IgD-negative memory B cell (primary cell): ENCODE measurements around the gene CLIP1. TPM values are rescaled to one million over a fixed set of nuclear protein-coding genes. Genes with fewer than 3 reads are reported as not detected.

ENCODE experiments used
- H3K27ac Mint-ChIP-seq, 3 donors: one replicate each; pipeline ENCODE4 v1.8.0; 2020 to 2022; ENCODE audit warnings: mild to moderate bottlenecking in 3 of 3, mixed read lengths in 3 of 3, moderate library complexity in 1 of 3
- H3K27me3 Mint-ChIP-seq: one replicate; pipeline ENCODE4 v1.8.0; 2021; ENCODE audit warnings: mixed read lengths
- H3K36me3 Mint-ChIP-seq: one replicate; pipeline ENCODE4 v1.8.0; 2020; ENCODE audit warnings: mild to moderate bottlenecking, mixed read lengths
- H3K4me1 Mint-ChIP-seq, 3 donors: one replicate each; pipeline ENCODE4 v1.8.0; 2020 to 2022; ENCODE audit warnings: mixed read lengths in 3 of 3, mild to moderate bottlenecking in 1 of 3
- H3K4me3 Mint-ChIP-seq, 4 donors: one replicate each; pipeline ENCODE4 v1.8.0; 2020 to 2022; ENCODE audit warnings: mild to moderate bottlenecking in 4 of 4, mixed read lengths in 4 of 4, moderate library complexity in 3 of 4
- H3K9me3 Mint-ChIP-seq, 3 donors: one replicate each; pipeline ENCODE4 v1.8.0; 2020 to 2021; ENCODE audit warnings: mixed read lengths in 3 of 3, mild to moderate bottlenecking in 1 of 3
- polyA plus RNA-seq: library from polyadenylated mRNA; unstranded; fragments of 300-500 nt; fragmentation: Illumina TruSeq; gene quantifications from one replicate; pipeline ENCODE4 v1.2.3, GENCODE V29; 2021

CLIP1 gene
- polyA plus RNA-seq, 1 donor from 2014 or later = 26.8 TPM

DNA sequence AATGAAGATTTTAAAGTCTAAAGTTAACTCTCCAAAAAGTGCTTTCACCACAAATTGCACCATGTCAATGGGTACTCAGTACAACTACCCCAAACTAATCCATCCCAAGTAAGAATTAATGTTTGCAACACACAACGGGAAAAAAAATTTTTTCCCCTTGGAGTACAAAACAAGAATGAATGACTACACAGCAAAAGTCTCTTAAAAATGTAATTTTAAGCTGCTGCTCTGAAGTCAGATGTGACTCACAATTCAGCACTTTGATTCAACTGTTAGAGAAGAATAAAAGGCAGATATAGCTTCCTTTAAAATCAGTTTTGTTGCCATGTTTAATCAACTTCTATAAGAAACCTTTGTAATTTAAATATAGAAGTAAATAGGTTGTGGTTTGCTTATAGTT is 113.7 kb downstream of the CLIP1 start:
- Mint-ChIP-seq H3K27ac (no peak overlapping the region), H3K4me3 (no peak overlapping the region), H3K36me3 (peaks cover 6% of the 10 kb centered on the region), H3K27me3 (no peaks in the 10 kb centered on the region), H3K4me1 (no peaks in the 10 kb centered on the region), H3K9me3 (no peaks in the 10 kb centered on the region)

DNA sequence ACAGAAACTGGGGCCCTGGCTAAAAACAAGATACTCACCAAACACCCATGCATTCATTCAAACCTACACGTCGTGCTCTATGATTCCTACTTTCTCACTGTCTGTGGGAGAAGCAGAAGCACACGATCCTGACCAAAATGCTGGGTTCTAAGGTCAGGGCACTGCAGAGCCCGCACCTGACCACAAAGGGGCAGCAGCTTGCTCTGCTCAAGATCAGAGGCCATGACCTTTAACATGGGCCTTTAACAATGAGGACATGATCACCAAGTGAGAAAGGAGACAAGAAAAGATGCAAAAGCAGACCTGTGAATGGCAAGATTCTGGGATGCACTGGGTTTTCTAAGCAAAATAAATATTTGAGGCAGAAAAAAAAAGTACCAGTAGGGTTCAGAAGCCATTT is 116.1 kb downstream of the CLIP1 start:
- H3K27me3 Mint-ChIP-seq = no peaks in the 10 kb centered on the region
- no peaks in the 10 kb centered on the region for H3K9me3 Mint-ChIP-seq
- H3K4me1 Mint-ChIP-seq = no peaks in the 10 kb centered on the region
- H3K4me3 Mint-ChIP-seq = no peak overlapping the region
- peaks cover 9% of the 10 kb centered on the region for H3K36me3 Mint-ChIP-seq
- H3K27ac Mint-ChIP-seq = no peak overlapping the region

DNA sequence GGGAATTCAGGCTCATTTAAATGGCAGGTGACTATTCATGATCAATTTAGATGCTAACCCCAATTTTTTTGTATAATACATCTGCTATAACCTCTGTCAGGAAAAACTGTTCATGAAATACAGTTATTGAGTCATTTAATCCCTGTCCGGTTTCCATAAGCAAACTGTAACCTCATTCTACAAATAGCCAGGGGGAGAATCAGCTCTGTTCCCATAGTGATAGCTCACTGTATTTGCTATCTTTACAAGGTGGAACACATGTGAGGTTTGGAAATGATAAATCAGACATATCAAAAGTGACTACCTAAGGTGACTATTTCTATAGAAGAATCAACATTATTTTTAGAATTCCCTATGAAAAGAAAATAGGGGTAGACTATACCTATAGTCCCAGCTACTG is 117.5 kb downstream of the CLIP1 start:
- no peaks in the 10 kb centered on the region for H3K9me3 Mint-ChIP-seq
- no peak overlapping the region for H3K4me3 Mint-ChIP-seq
- peaks cover 14% of the 10 kb centered on the region for H3K36me3 Mint-ChIP-seq
- no peak overlapping the region for H3K27ac Mint-ChIP-seq
- H3K4me1 Mint-ChIP-seq = no peaks in the 10 kb centered on the region
- H3K27me3 Mint-ChIP-seq = no peaks in the 10 kb centered on the region

DNA sequence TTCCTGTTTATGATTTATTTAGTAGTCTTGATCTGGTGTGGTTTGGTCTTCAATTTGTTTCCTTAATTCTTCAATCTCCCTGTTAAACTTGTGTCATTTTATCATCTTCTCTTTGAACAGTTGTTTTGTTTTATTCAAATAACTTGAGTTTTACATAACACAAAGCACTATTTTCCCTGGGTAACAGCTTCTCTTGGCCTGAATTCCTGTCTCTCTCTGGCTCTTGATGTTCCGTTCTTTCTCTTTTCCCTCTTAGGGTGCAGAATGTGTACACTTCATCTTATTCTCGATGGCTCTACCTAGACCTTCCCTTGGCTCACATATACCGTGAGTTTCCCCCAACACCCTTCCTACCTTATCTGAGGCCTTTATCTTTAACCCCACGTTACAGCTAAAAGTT is 119.4 kb downstream of the CLIP1 start:
- Mint-ChIP-seq H3K36me3 (peaks cover 14% of the 10 kb centered on the region), H3K9me3 (no peaks in the 10 kb centered on the region), H3K4me3 (no peak overlapping the region), H3K4me1 (no peaks in the 10 kb centered on the region), H3K27me3 (no peaks in the 10 kb centered on the region), H3K27ac (no peak overlapping the region)

DNA sequence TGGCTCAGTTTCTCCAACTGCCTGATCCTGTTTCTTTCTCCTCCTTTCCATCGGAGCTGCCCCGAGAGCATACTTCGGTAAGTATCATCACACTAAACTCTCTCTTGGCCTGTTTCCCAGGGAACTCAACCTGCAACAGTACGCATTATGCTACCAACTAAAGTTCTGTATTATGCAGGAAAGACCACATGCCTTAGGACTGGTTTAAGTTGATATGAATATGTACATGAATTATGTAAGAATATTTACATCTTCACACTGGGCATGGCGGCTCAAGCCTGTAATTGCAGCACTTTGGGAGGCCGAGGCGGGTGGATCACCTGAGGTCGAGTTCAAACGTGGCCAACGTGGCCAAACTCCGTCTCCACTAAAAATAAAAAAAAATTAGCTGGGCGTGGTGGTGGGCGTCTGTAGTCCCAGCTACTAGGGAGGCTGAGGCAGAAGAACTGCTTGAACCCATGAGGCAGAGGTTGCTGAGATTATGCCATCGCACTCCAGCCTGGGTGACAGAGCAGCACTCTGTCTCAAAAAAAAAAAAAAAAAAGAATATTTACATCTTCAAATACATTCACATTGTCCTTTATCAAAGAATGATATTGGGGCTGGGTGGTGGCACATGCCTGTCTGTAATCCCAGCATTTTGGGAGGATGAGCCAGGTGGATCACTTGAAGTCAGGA is 124.3 kb downstream of the CLIP1 start:
- H3K4me1 Mint-ChIP-seq = no peaks in the 10 kb centered on the region
- H3K36me3 Mint-ChIP-seq = peaks cover 20% of the 10 kb centered on the region
- no peaks in the 10 kb centered on the region for H3K27me3 Mint-ChIP-seq
- no peaks in the 10 kb centered on the region for H3K9me3 Mint-ChIP-seq
- no peak overlapping the region for H3K4me3 Mint-ChIP-seq
- H3K27ac Mint-ChIP-seq = no peak overlapping the region

DNA sequence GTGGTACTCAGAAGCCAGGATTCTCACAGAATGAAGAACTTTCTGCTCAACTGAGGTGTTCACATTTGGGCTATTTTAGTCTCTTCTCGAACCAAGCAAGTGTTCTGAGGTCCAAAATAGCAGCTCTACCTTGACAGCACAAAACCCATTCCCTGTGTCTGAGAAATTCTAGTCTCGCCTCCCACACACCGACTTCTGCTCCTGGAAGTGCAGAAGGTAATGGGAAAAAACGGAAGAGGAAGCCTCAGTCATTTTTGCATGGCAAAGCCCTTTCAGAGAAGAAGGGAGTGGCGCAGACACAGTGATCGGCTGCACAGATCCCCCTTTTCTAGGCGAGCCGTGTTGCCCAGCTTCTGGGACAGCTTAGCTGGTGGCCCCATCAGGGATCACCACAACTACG is 125.0 kb downstream of the CLIP1 start:
- H3K27me3 Mint-ChIP-seq = no peaks in the 10 kb centered on the region
- H3K36me3 Mint-ChIP-seq = peaks cover 20% of the 10 kb centered on the region
- H3K27ac Mint-ChIP-seq = no peak overlapping the region
- H3K9me3 Mint-ChIP-seq = no peaks in the 10 kb centered on the region
- H3K4me1 Mint-ChIP-seq = peaks cover 0 to 1% (median 0%) of the 10 kb centered on the region in 3 donors
- H3K4me3 Mint-ChIP-seq = no peak overlapping the region

DNA sequence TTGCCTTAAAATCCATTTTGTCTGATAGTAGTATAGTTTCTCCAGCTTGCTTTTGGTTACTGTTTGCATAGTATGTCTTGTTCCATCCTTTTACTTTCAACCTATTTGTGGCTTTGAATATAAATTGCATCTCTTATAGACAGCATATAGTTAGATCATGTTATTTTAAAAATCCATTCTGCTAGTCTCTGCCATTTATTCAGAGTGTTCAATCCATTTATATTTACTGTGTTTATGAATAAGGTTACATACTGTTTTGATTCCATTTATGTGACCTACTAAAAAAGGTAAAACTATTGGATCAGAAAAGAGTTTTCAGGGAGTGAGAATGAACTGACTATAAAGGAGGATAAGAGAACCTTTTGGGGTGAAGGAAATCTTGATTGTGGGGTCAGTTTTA is 126.6 kb downstream of the CLIP1 start:
- H3K9me3 Mint-ChIP-seq = no peaks in the 10 kb centered on the region
- H3K36me3 Mint-ChIP-seq = peaks cover 20% of the 10 kb centered on the region
- no peaks in the 10 kb centered on the region for H3K27me3 Mint-ChIP-seq
- H3K27ac Mint-ChIP-seq = peak overlapping the region in 1 of 3 donors; percentile 15
- H3K4me1 Mint-ChIP-seq = peaks cover 0 to 1% (median 0%) of the 10 kb centered on the region in 3 donors
- no peak overlapping the region for H3K4me3 Mint-ChIP-seq

DNA sequence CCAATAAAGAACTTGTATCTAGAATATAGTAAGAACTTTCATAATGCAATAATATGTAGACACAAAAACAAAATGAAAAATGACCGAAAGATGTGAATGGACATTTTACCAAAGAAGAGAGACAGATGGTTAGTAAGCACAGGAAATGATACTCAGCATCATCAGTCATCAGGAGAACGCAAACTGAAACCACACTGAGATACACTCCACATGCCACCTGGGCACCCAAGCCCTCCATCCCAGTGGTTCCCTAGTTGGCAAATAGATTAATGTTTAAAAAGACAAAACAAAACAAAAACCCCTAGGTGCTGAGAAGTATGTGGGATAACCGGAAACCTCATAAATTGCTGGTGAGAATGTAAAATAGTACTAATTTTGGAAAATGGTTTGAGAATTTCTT is 129.4 kb downstream of the CLIP1 start:
- peak overlapping the region in 1 of 3 donors; percentile 23 for H3K27ac Mint-ChIP-seq
- no peak overlapping the region for H3K4me3 Mint-ChIP-seq
- no peaks in the 10 kb centered on the region for H3K27me3 Mint-ChIP-seq
- no peaks in the 10 kb centered on the region for H3K9me3 Mint-ChIP-seq
- peaks cover 0 to 1% (median 0%) of the 10 kb centered on the region in 3 donors for H3K4me1 Mint-ChIP-seq
- H3K36me3 Mint-ChIP-seq = peaks cover 18% of the 10 kb centered on the region

DNA sequence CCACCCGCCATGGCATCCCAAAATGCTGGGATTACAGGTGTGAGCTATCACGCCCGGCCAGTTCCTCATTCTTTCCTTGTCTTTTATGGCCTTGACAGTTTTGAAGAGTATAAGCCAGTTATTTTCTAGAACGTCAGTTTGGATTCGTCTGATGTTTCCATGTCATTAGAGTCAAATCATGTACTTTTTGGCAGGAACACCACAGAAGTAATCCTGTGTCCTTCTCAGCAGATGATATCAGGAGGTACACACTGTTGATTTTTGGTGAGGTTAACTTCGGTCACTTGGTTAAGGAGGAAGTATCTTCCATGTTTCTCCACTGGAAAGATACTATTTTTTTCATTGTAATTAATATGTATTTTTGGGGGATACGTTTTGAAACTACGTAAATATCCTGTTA is 131.0 kb downstream of the CLIP1 start:
- Mint-ChIP-seq H3K9me3 (no peaks in the 10 kb centered on the region), H3K27ac (no peak overlapping the region), H3K27me3 (no peaks in the 10 kb centered on the region), H3K4me3 (no peak overlapping the region), H3K36me3 (peaks cover 14% of the 10 kb centered on the region), H3K4me1 (peaks cover 0 to 1% (median 1%) of the 10 kb centered on the region in 3 donors)

DNA sequence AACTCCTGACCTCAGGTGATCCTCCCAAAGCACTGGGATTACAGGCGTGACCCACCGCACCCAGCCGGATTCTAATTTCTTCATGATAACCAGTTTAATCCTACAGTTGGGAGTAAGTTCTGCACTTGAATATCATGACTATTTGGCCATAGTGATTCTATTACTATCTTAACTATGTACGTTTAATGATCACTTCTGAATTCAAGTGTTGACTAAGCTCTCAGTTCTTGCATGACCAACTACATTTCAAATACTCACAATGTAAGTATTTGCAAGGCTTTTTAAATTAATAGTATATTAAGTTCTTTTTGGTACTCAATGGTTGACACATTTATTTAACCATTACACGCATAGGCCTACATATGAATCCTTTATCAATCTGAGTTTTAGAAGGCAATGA is 138.8 kb downstream of the CLIP1 start:
- Mint-ChIP-seq H3K4me3 (no peak overlapping the region), H3K36me3 (peaks cover 3% of the 10 kb centered on the region), H3K4me1 (peaks cover 0 to 1% (median 0%) of the 10 kb centered on the region in 3 donors), H3K27ac (no peak overlapping the region), H3K27me3 (no peaks in the 10 kb centered on the region), H3K9me3 (no peaks in the 10 kb centered on the region)

DNA sequence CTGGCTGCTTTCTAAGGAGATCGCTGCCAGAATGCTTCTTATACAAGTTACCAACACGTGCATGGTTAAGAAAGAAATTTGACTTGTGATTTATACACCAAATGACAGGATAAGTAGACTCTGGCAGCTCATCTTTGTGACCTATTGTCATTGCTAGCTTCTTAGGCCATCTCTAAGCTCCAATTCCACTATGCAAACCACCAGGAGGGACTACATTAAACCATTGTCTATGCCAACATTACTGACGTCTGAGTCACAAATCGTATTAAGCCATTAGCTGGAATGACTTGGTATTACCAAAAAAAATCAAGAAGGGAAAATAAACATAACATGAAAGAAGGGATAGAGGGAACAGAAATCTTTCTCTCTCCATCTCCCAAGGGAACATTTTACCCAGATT is 140.4 kb downstream of the CLIP1 start:
- Mint-ChIP-seq H3K27ac (no peak overlapping the region), H3K9me3 (no peaks in the 10 kb centered on the region), H3K4me1 (no peaks in the 10 kb centered on the region), H3K36me3 (peaks cover 4% of the 10 kb centered on the region), H3K4me3 (no peak overlapping the region), H3K27me3 (no peaks in the 10 kb centered on the region)

DNA sequence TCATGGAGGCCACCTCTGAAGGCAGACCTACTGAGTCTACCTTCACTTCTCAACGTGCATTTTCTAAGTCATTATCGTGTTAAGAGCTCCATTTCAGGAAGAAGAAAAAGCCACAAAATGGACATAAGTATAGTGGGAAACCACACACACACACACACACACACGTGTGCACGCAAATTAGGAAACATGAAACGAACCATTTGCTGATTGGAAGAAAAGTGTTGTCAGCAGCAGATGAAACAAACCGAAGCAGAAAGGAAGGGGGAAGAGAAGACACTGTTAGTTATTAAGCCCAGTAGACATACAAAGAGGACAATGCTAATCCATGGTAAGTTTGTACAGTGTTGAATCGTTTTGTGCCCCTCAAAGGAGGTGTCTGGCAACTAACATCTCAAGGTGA is 146.2 kb downstream of the CLIP1 start:
- H3K9me3 Mint-ChIP-seq = no peaks in the 10 kb centered on the region
- H3K27ac Mint-ChIP-seq = no peak overlapping the region
- no peak overlapping the region for H3K4me3 Mint-ChIP-seq
- H3K4me1 Mint-ChIP-seq = no peaks in the 10 kb centered on the region
- H3K27me3 Mint-ChIP-seq = no peaks in the 10 kb centered on the region
- peaks cover 6% of the 10 kb centered on the region for H3K36me3 Mint-ChIP-seq

DNA sequence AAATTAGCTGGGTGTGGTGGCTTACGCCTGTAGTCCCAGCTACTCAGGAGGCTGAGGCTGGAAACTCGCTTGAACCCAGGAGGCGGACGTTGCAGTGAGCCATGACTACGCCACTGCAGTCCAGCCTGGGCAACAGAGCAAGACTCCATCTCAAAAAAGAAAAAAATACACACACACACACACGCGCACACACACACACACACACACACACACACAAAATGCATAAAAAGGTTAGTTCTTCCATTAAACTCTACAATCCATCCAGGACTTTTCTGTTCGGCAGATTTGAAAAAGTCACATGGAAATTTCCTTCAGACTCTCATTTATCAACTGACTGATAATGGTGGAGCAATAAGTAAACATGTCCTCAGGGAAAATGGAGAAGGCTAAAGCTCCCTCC is 147.0 kb downstream of the CLIP1 start:
- Mint-ChIP-seq H3K4me3 (no peak overlapping the region), H3K36me3 (peaks cover 6% of the 10 kb centered on the region), H3K27me3 (no peaks in the 10 kb centered on the region), H3K9me3 (no peaks in the 10 kb centered on the region), H3K4me1 (no peaks in the 10 kb centered on the region), H3K27ac (peak overlapping the region in 1 of 3 donors; percentile 23)

DNA sequence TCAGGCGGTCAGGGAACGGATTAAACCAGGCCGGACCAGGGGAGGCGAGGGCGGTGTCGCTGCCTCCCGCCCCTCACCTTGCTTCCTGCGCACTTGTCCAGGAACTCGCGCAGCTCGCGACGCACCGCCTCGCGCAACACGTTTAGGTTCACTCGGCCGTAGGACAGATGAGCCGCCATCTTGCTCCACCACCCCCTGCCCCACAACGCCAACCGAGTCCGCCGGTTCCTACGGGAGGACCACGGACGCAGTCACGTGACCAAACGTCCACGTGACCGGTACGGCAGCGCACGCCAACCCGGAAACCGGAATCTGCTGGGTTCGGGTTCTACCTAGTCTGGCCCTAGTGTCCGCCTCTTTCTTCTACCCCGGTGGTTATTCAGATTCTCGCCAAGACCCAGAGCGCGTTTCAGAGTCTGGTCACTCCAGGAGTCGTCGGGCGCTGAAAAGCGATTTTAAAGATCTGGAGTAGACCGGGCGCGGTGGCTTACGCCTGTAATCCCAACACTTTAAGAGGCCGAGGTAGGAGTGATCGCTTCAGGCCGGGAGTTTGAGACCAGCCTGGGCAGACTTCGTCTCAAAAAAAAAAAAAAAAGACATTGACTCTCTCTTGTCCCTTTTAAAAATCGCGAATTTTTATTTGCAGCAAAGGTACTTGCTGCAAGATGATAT is 156.1 kb downstream of the CLIP1 start, which contains the start of gene VPS33A:
TSS of gene VPS33A (minus strand) at position 265 of the 672 bp plus-strand sequence. CDS start at position 179, 86 bp downstream.
- peaks cover 0 to 2% (median 0%) of the 10 kb centered on the region in 3 donors for H3K9me3 Mint-ChIP-seq
- peaks cover 16 to 19% (median 17%) of the 10 kb centered on the region in 3 donors for H3K4me1 Mint-ChIP-seq
- H3K4me3 Mint-ChIP-seq = peak within 1 kb of the TSS; percentile 91 to 99 (median 98)
- H3K36me3 Mint-ChIP-seq = no peaks in the 10 kb centered on the region
- peak within 1 kb of the TSS; percentile 94 to 100 (median 100) for H3K27ac Mint-ChIP-seq
- H3K27me3 Mint-ChIP-seq = peaks cover 2% of the 10 kb centered on the region

DNA sequence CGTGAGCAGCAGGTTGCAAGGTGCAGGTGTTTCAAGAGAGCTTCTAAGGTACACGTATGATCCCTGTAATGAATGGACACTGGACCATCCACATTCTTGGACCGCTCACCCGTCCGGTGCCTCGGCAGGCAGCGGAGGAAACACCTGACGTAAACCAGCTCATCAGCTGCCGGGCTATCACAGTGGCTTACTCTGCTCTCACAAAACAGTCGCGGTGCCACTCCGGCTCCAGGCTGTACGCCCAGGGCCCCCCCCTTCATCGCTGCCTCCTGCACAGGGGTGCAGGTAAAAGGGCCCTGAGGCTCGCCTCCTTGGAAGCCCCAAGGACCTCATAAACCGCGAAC is 156.6 kb downstream of the CLIP1 start:
- Mint-ChIP-seq H3K36me3 (peaks cover 2% of the 10 kb centered on the region), H3K4me3 (peak overlapping the region; percentile 91 to 99 (median 98)), H3K4me1 (peaks cover 16 to 20% (median 17%) of the 10 kb centered on the region in 3 donors), H3K27me3 (peaks cover 2% of the 10 kb centered on the region), H3K27ac (peak overlapping the region; percentile 94 to 100 (median 100)), H3K9me3 (peaks cover 0 to 2% (median 0%) of the 10 kb centered on the region in 3 donors)

DNA sequence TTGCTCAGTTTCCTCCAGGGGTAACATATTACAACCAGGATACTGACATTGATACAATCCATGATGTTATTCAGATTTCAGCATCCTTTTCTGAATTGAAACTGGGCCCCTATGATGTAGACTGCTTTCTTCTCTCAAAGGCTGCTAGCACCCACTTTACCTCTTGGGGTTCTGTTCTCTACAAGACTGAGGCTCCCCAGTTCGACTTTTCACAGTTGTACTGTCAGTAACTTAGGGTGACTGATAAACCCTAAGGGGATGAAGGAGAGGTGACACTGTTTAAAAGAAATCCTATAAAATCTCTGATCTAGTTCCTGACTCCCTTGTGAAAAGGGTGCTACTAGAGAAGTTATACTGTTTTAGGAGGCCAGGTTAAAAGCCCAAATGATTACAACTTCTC is 157.0 kb downstream of the CLIP1 start:
- Mint-ChIP-seq H3K36me3 (peaks cover 2% of the 10 kb centered on the region), H3K4me3 (peak overlapping the region; percentile 91 to 99 (median 98)), H3K27ac (peak overlapping the region; percentile 94 to 100 (median 100)), H3K4me1 (peaks cover 16 to 20% (median 17%) of the 10 kb centered on the region in 3 donors), H3K9me3 (peaks cover 0 to 2% (median 0%) of the 10 kb centered on the region in 3 donors), H3K27me3 (peaks cover 2% of the 10 kb centered on the region)
